Effector memory CD8-positive, alpha-beta T cell (primary cell): ENCODE measurements around the gene E4F1.
A peak's percentile ranks its signal among the peaks of the same experiment; 100 is the strongest.

ENCODE experiments used
- ATAC-seq: fragments of 150-1000 bp; cut with Tn5 transposase; replicated peaks from 2 replicates; pipeline ENCODE4 v1.10.0; 2021; ENCODE audit warnings: mild to moderate bottlenecking, moderate library complexity
- DNase-seq, 3 experiments: peaks; one replicate each; pipeline ENCODE4 v3.0.0; 2021
- H3K27ac Mint-ChIP-seq, 2 donors: one replicate each; pipeline ENCODE4 v1.8.0; 2022; ENCODE audit warnings: mild to moderate bottlenecking in 2 of 2, mixed read lengths in 2 of 2, moderate library complexity in 2 of 2
- H3K27me3 Mint-ChIP-seq, 2 donors: one replicate each; pipeline ENCODE4 v1.8.0; 2022; ENCODE audit warnings: mixed read lengths in 2 of 2
- H3K36me3 Mint-ChIP-seq: one replicate; pipeline ENCODE4 v1.8.0; 2022; ENCODE audit warnings: mild to moderate bottlenecking, moderate library complexity, mixed read lengths; ENCODE audit not compliant: insufficient read depth
- H3K4me1 Mint-ChIP-seq, 2 donors: one replicate each; pipeline ENCODE4 v1.8.0; 2022; ENCODE audit warnings: low read depth in 2 of 2, mixed read lengths in 2 of 2
- H3K4me3 Mint-ChIP-seq, 2 donors: one replicate each; pipeline ENCODE4 v1.8.0; 2022; ENCODE audit warnings: mild to moderate bottlenecking in 2 of 2, mixed read lengths in 2 of 2, moderate library complexity in 2 of 2
- H3K9me3 Mint-ChIP-seq, 2 donors: one replicate each; pipeline ENCODE4 v1.8.0; 2022; ENCODE audit warnings: mixed read lengths in 2 of 2

The E4F1 gene

DNA sequence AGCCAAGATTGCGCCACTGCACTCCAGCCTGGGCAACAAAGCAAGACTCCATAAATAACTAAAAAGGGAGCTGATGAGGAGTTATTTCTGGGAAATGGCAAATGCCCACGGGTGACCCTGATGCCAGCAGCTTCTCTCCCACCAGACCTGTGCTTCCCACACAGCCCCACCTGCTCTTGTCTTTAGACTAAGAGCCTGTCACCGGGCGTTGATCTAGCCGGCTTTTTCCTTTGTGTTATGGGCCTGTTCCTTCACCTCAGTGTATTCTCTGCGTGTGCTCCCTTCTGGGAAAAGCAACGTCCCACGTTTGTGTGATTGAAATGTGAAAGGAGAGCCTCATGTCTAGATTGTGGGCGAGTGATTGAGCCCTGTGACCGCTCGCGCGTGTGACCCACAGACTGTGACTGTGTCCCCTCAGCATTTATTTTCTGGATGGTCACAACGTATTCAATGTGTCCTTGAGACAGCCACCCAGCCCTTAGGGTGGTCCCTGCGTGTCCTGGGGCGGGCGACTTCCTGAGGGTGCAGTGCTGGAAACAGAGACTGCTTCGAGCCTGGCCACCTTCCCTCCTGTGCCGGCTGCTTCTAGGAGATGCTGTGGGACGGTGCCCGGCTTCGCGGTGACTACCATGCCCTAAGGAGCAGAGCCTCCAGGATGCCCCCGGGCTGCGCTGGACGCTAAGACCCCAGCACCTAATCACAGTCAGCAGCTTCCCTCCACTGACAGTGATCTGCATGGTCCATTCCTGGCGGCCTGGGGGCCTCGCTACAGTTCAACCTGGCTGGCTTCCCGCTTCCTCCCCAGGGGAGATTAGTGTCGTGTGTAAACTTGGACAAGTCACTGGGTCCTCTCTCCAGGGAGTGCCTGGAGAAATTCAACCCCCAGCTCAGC, 52.3 kb downstream of the E4F1 start:
- no peak overlapping the region for H3K4me3 Mint-ChIP-seq
- ATAC-seq: no peak
- no peak overlapping the region for H3K27ac Mint-ChIP-seq
- no peaks in the 10 kb centered on the region for H3K27me3 Mint-ChIP-seq
- H3K4me1 Mint-ChIP-seq: peaks cover 0 to 2% of the 10 kb centered on the region in 2 donors
- H3K9me3 Mint-ChIP-seq: no peaks in the 10 kb centered on the region
- no peak for DNase-seq
- H3K36me3 Mint-ChIP-seq: peaks cover 4% of the 10 kb centered on the region

DNA sequence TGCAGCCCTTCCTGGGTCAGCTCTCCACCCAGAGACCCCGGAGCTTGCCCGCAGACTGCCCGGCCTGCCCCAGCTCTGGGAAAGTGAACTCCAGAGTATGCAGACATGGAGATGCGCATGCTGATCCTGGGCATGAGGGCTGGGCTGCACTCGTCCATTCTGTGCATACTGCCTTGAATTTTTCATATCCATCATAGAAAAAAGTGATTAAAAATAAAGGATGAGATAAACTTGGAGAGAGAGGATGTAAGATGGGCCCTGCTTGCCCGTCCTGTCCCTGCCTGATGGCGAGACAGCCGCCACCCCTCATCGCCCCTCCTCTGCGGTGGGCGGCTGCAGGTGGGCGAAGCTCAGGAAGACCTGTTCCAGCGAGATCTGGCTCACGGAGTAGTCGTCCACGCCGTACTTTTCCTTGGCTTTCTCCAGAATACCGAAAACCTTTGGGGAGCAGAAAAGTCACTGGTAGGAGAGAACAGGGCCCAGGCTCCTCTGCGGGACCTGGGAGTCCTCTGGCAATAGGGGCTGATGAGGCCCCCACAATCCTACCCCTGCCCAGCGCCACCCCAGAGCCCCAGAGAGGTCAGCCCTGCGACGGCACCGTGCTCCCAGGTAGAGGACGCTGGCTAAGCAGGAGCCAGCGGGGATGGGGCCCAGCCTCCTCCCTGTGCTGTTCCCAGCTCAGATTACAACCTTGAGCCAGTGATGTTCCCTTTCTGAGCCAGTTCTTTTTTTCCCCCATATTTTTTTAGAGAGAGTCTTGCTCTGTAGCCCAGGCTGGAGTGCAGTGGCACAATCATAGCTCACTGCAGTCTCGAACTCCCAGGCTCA, 53.2 kb downstream of the E4F1 start:
- Mint-ChIP-seq H3K27ac (no peak overlapping the region), H3K27me3 (no peaks in the 10 kb centered on the region), H3K4me1 (peaks cover 0 to 2% of the 10 kb centered on the region in 2 donors), H3K4me3 (no peak overlapping the region), H3K9me3 (no peaks in the 10 kb centered on the region), H3K36me3 (peaks cover 6% of the 10 kb centered on the region)
- ATAC-seq (no peak), DNase-seq (no peak)

DNA sequence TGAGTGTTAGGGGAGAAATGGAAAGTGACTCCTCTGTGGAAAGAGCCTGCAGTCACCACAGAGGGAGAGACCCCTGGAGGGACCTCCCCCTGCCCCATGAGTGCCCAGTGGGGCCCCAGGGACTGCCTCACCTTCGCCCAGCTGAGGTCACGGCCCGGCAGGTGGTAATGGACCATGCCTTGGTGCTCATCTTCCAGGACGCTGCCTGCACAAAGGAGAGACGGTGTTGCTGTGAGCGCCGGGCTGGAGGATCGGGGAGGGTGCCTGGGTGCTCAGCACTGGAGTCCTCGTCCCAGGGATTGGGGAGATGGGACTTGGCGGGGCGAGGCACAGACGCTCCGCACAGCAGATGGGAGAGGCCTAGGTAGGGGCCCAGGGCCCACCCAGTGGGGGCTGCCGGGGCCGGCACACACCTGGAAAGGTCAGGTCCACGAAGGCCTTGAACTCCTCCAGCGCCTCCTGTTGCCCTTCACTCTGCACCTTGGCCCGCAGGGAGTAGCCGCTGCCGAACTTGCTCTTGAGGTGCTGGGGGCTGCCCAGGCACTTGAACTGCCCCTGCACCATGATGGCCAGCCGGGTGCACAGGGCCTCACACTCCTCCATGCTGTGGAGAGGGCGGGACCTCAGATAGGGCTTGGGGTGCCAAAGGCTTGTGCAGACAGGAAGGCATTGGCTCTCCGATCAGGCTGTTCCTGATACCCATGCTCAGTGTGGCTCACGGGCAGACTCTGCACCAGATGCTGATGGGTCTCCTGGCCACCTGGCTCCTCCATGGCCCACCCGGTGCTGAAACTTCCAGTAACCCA, 54.3 kb downstream of the E4F1 start:
- Mint-ChIP-seq H3K27ac (no peak overlapping the region), H3K4me3 (no peak overlapping the region), H3K27me3 (no peaks in the 10 kb centered on the region), H3K4me1 (peaks cover 0 to 2% of the 10 kb centered on the region in 2 donors), H3K9me3 (no peaks in the 10 kb centered on the region), H3K36me3 (peaks cover 6% of the 10 kb centered on the region)
- ATAC-seq (no peak), DNase-seq (no peak)

DNA sequence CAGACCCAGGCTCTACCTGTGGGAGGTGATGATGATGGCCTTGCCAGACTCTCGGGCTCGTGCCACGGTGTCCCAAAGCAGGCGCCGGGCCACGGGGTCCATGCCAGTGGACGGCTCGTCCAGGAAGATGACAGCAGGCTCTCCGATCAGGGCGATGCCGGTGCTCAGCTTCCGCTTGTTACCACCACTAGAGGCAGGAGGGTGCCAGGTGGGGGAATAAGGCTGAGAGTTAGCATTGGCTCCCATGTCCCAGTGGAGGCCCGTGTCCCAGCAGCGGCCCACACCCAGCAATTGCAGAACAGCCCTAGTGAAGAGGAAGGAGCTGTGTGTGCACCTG, 54.8 kb downstream of the E4F1 start:
- ATAC-seq: no peak
- no peak overlapping the region for H3K27ac Mint-ChIP-seq
- H3K4me3 Mint-ChIP-seq: no peak overlapping the region
- H3K4me1 Mint-ChIP-seq: peaks cover 0 to 2% of the 10 kb centered on the region in 2 donors
- peaks cover 6% of the 10 kb centered on the region for H3K36me3 Mint-ChIP-seq
- no peaks in the 10 kb centered on the region for H3K27me3 Mint-ChIP-seq
- no peaks in the 10 kb centered on the region for H3K9me3 Mint-ChIP-seq
- no peak for DNase-seq

- no peak overlapping the region for H3K27ac Mint-ChIP-seq
- H3K27me3 Mint-ChIP-seq: no peaks in the 10 kb centered on the region
- H3K36me3 Mint-ChIP-seq: peaks cover 9% of the 10 kb centered on the region
- ATAC-seq (no peak), DNase-seq (no peak)
- H3K9me3 Mint-ChIP-seq: no peaks in the 10 kb centered on the region
- H3K4me3 Mint-ChIP-seq: no peak overlapping the region
- H3K4me1 Mint-ChIP-seq: no peaks in the 10 kb centered on the region
Measured at GRCh38 chr16:2278956-2279800, 55.8 kb downstream of the E4F1 start.

- Mint-ChIP-seq H3K4me3 (no peak overlapping the region), H3K27me3 (no peaks in the 10 kb centered on the region), H3K9me3 (no peaks in the 10 kb centered on the region), H3K36me3 (peaks cover 9% of the 10 kb centered on the region), H3K4me1 (no peaks in the 10 kb centered on the region), H3K27ac (peak overlapping the region in 1 of 2 donors; percentile 38)
- no peak for ATAC-seq
- no peak for DNase-seq
Measured at GRCh38 chr16:2280461-2280860, 57.1 kb downstream of the E4F1 start.

- ATAC-seq (no peak), DNase-seq (no peak)
- Mint-ChIP-seq H3K9me3 (no peaks in the 10 kb centered on the region), H3K4me3 (no peak overlapping the region), H3K4me1 (no peaks in the 10 kb centered on the region), H3K27me3 (no peaks in the 10 kb centered on the region), H3K27ac (peak overlapping the region in 1 of 2 donors; percentile 38), H3K36me3 (peaks cover 7% of the 10 kb centered on the region)
Measured at GRCh38 chr16:2280981-2281542, 57.7 kb downstream of the E4F1 start.

GRCh38 chr16:2282262-2282661, 58.9 kb downstream of the E4F1 start:
- no peaks in the 10 kb centered on the region for H3K4me1 Mint-ChIP-seq
- DNase-seq (no peak), ATAC-seq (no peak)
- H3K36me3 Mint-ChIP-seq: peaks cover 7% of the 10 kb centered on the region
- no peaks in the 10 kb centered on the region for H3K9me3 Mint-ChIP-seq
- no peaks in the 10 kb centered on the region for H3K27me3 Mint-ChIP-seq
- no peak overlapping the region for H3K27ac Mint-ChIP-seq
- H3K4me3 Mint-ChIP-seq: no peak overlapping the region

- no peaks in the 10 kb centered on the region for H3K27me3 Mint-ChIP-seq
- ATAC-seq (no peak), DNase-seq (no peak)
- no peak overlapping the region for H3K27ac Mint-ChIP-seq
- H3K9me3 Mint-ChIP-seq: no peaks in the 10 kb centered on the region
- no peak overlapping the region for H3K4me3 Mint-ChIP-seq
- H3K4me1 Mint-ChIP-seq: no peaks in the 10 kb centered on the region
- peaks cover 7% of the 10 kb centered on the region for H3K36me3 Mint-ChIP-seq
Measured at GRCh38 chr16:2282866-2283555, 59.6 kb downstream of the E4F1 start.

DNA sequence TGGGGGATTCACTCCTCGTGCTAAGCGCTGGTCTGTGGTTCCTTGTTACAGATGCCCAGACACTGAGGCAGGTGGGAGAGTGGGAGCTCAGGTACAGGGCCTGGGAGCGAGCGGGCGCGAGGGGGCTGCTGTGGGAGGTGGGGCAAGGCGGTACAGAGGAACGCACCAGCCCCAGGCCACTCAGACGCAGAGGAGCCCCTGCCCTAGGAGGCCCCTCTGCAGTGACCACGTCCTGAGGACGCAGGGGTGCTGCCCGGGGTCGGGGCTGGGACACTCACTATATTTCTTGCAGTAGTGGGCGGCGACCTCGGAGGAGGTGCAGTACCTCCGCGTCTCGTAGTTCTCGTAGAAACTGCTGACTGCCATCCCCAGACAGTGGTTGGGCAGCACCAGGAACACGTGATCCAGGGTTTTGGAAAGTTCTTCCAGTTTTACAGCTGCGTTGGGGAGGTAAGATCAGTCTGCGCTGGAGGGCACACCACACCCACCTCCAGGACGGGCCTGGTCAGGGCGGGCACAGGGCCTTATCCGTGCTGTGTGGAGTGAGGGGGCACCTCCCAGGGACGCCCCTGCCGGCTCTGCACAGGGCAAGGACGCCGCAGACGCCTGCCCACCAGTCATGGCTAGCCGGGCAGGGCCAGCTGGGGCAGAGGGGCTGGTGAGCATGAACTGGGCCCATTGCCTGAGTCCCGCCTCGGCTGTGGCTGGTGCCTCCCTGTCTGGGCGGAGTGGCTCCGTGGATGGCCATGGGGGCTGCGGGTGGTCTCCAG, 60.8 kb downstream of the E4F1 start:
- no peak for DNase-seq
- no peak overlapping the region for H3K27ac Mint-ChIP-seq
- ATAC-seq: no peak
- no peaks in the 10 kb centered on the region for H3K27me3 Mint-ChIP-seq
- no peak overlapping the region for H3K4me3 Mint-ChIP-seq
- no peaks in the 10 kb centered on the region for H3K9me3 Mint-ChIP-seq
- no peaks in the 10 kb centered on the region for H3K4me1 Mint-ChIP-seq
- H3K36me3 Mint-ChIP-seq: peaks cover 7% of the 10 kb centered on the region

- DNase-seq (no peak), ATAC-seq (no peak)
- Mint-ChIP-seq H3K36me3 (peaks cover 7% of the 10 kb centered on the region), H3K4me1 (no peaks in the 10 kb centered on the region), H3K4me3 (no peak overlapping the region), H3K27ac (no peak overlapping the region), H3K27me3 (no peaks in the 10 kb centered on the region), H3K9me3 (no peaks in the 10 kb centered on the region)
Measured at GRCh38 chr16:2284797-2285576, 61.6 kb downstream of the E4F1 start.
